Thyroid gland (tissue), 4 donors: ENCODE measurements around the gene MAPT. TPM values are rescaled to one million over a fixed set of nuclear protein-coding genes. Genes with fewer than 3 reads are reported as not detected.

Source experiments
- DNase-seq, 2 donors: peaks; one replicate each; pipeline ENCODE4 v3.0.0-alpha.2; 2019
- H3K27ac ChIP-seq, 3 donors: fragments of 200-600 bp; sonication (generic); 1 replicate in 2 of 3; 2 replicates in 1 of 3; pipeline ENCODE4 v1.5.1; 2016 to 2019; ENCODE audit warnings: mild to moderate bottlenecking in 1 of 3, moderate library complexity in 1 of 3
- H3K27me3 ChIP-seq: fragments of 200-600 bp; sonication (generic); one replicate; pipeline ENCODE4 v1.5.1; 2019
- H3K36me3 ChIP-seq, 2 donors: fragments of 200-600 bp; sonication (generic); one replicate each; pipeline ENCODE4 v1.5.1; 2016 to 2019
- H3K4me1 ChIP-seq, 2 donors: fragments of 200-600 bp; sonication (generic); one replicate each; pipeline ENCODE4 v1.5.1; 2017 to 2019
- H3K4me3 ChIP-seq, 3 donors: fragments of 200-600 bp; sonication (generic); replicated peaks in 1 of 3; 1 replicate in 2 of 3; 2 replicates in 1 of 3; pipeline ENCODE4 v1.5.1; 2016; ENCODE audit warnings: mild to moderate bottlenecking in 1 of 3
- H3K9me3 ChIP-seq: fragments of 200-600 bp; sonication (generic); one replicate; pipeline ENCODE4 v1.5.1; 2017
- CTCF ChIP-seq, 6 experiments: fragments of 200-600 bp in 3 of 6; fragments of 450-650 bp in 3 of 6; sonication (generic) in 3 of 6; IDR thresholded peaks; one replicate each; pipeline ENCODE4 v1.5.1; 2016 to 2019; ENCODE audit warnings: antibody characterized with exemption in 6 of 6, mild to moderate bottlenecking in 2 of 6, inconsistent platforms in 1 of 6, moderate library complexity in 1 of 6
- POLR2A ChIP-seq, 2 donors: fragments of 450-650 bp; IDR thresholded peaks; one replicate each; pipeline ENCODE4 v1.6.1; 2017; ENCODE audit warnings: antibody characterized with exemption in 2 of 2, mild to moderate bottlenecking in 2 of 2, moderate library complexity in 1 of 2
- WGBS, 2 donors: methylation state at CpG; one replicate each; pipeline ENCODE4 v1.1.5; 2017; 5-methylcytosine and 5-hydroxymethylcytosine counted together
- intact Hi-C: fragments of 100-400 bp; cut with DNase I; formaldehyde crosslinking; loops from one replicate; pipeline ENCODE4 v1.15.1; 2023
- total RNA-seq, 4 donors: library from RNA; depleted of rRNA; stranded (reverse); fragments of >200 nt; gene quantifications; one replicate each; pipeline ENCODE4 v1.2.3, GENCODE V29; 2016

Gene MAPT
- total RNA-seq, 4 donors from 2014 or later, result 0.54 to 1.8 (median 0.92) TPM

GRCh38 chr17:45886852-45887251, 7.5 kb upstream of the MAPT start:
- Histone ChIP-seq H3K9me3 (no peaks in the 10 kb centered on the region), H3K27ac (no peak overlapping the region), H3K27me3 (no peaks in the 10 kb centered on the region), H3K4me1 (no peaks in the 10 kb centered on the region), H3K36me3 (no peaks in the 10 kb centered on the region), H3K4me3 (no peak overlapping the region)
- DNase-seq, result no peak
- TF ChIP-seq POLR2A (IDR thresholded peaks at IDR 0.05) (no peak), CTCF (IDR thresholded peaks at IDR 0.05) (no peak)
- intact Hi-C loops, result no loop called here
- WGBS, 2 donors, result 88 to 90% methylated on average over 2 of the region's 2 CpGs

DNA sequence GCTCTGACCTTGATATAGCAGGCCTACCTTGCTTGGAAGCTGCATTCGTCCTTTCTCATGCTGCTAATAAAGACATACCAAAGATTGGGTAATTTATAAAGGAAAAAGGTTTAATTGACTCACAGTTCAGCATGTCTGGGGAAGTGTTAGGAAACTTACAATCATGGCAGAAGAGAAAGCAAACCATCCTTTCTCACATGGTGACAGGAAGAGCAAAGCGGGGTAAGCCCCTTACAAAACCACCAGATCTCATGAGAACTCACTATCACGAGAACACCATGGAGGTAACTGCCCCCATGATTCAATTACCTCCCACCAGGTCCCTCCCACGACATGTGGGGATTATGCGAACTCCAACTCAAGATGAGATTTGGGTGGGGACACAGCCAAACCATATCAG, 6.0 kb upstream of the MAPT start:
- DNase-seq, result no peak
- Histone ChIP-seq H3K4me1 (no peaks in the 10 kb centered on the region), H3K36me3 (no peaks in the 10 kb centered on the region), H3K4me3 (no peak overlapping the region), H3K9me3 (no peaks in the 10 kb centered on the region), H3K27ac (no peak overlapping the region), H3K27me3 (no peaks in the 10 kb centered on the region)
- intact Hi-C loops, result no loop called here
- TF ChIP-seq POLR2A (IDR thresholded peaks at IDR 0.05) (no peak), CTCF (IDR thresholded peaks at IDR 0.05) (no peak)
- WGBS, 2 donors, result 65 to 72% methylated on average over 4 to 5 of the region's 5 CpGs

DNA sequence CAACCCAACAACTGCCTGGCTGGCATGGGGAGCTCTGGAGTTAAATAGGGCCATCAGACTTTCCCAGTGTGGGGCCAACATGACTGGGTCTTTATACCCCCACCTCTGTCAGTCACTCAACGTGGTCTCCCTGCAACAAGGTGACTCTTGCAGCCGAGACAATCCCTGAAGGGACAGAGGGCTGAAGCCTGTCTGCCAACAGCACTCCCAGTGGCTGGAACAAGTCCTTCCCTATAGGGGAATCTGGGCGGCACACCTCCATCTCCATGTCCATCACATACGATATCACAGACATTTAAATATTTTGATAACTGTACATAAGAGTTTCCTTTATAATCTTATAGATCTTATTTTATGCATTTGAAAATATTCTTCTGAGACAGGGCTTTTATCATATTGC, 4.8 kb upstream of the MAPT start:
- Histone ChIP-seq H3K4me3 (no peak overlapping the region), H3K36me3 (no peaks in the 10 kb centered on the region), H3K27ac (no peak overlapping the region), H3K4me1 (peaks cover 1 to 4% of the 10 kb centered on the region in 2 donors), H3K27me3 (no peaks in the 10 kb centered on the region), H3K9me3 (no peaks in the 10 kb centered on the region)
- intact Hi-C loops, result no loop called here
- TF ChIP-seq CTCF (IDR thresholded peaks at IDR 0.05), result no peak
- no peak for TF ChIP-seq POLR2A (IDR thresholded peaks at IDR 0.05)
- no peak for DNase-seq
- 29 to 34% methylated on average over 4 of the region's 4 CpGs for WGBS, 2 donors

DNA sequence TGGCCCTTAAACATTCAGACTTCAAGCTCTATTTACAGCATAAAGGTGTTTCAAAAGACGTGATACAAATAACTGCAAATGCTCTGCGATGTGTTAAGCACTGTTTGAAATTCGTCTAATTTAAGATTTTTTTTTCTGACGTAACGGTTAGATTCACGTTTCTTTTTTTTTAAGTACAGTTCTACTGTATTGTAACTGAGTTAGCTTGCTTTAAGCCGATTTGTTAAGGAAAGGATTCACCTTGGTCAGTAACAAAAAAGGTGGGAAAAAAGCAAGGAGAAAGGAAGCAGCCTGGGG, 681 bp upstream of the MAPT start:
- H3K27ac ChIP-seq, result peak overlapping the region in 1 of 3 donors; percentile 73
- H3K4me3 ChIP-seq, result peak overlapping the region; percentile 22 to 80 (median 60)
- no peak for DNase-seq
- intact Hi-C loops, result no loop called here
- WGBS, 2 donors, result 52 to 67% methylated on average over 7 of the region's 7 CpGs
- H3K4me1 ChIP-seq, result peaks cover 21 to 33% of the 10 kb centered on the region in 2 donors
- H3K9me3 ChIP-seq, result no peaks in the 10 kb centered on the region
- TF ChIP-seq CTCF (IDR thresholded peaks at IDR 0.05), result no peak
- TF ChIP-seq POLR2A (IDR thresholded peaks at IDR 0.05), result no peak
- H3K36me3 ChIP-seq, result no peaks in the 10 kb centered on the region
- peaks cover 7% of the 10 kb centered on the region for H3K27me3 ChIP-seq

GRCh38 chr17:45895304-45895968, 1.1 kb downstream of the MAPT start:
- no peak overlapping the region for H3K27ac ChIP-seq
- H3K9me3 ChIP-seq, result no peaks in the 10 kb centered on the region
- intact Hi-C loops, result no loop called here
- H3K36me3 ChIP-seq, result no peaks in the 10 kb centered on the region
- peaks cover 21 to 33% of the 10 kb centered on the region in 2 donors for H3K4me1 ChIP-seq
- peak; percentile 6 to 7 for DNase-seq
- peak overlapping the region in 2 of 3 donors; percentile 60 to 80 for H3K4me3 ChIP-seq
- H3K27me3 ChIP-seq, result peaks cover 7% of the 10 kb centered on the region
- TF ChIP-seq POLR2A (IDR thresholded peaks at IDR 0.05) (no peak), CTCF (IDR thresholded peaks at IDR 0.05) (no peak)
- WGBS, 2 donors, result 1% methylated on average over 23 to 28 of the region's 63 CpGs
